BLaER1 (cell line): ENCODE data around the gene FAM221B.
A peak's percentile ranks its signal among the peaks of the same experiment; 100 is the strongest.

Source experiments
- H3K27ac ChIP-seq: shearing (Covaris generic); formaldehyde crosslinking; 2 replicates; pipeline ENCODE4 v1.8.1; 2022
- H3K27me3 ChIP-seq: shearing (Covaris generic); formaldehyde crosslinking; 2 replicates; pipeline ENCODE4 v1.8.1; 2022
- H3K36me3 ChIP-seq: shearing (Covaris generic); formaldehyde crosslinking; 2 replicates; pipeline ENCODE4 v1.8.1; 2022
- H3K4me1 ChIP-seq: shearing (Covaris generic); formaldehyde crosslinking; 2 replicates; pipeline ENCODE4 v1.8.1; 2022
- H3K4me2 ChIP-seq: shearing (Covaris generic); formaldehyde crosslinking; 2 replicates; pipeline ENCODE4 v1.8.1; 2022
- H3K4me3 ChIP-seq: shearing (Covaris generic); formaldehyde crosslinking; 2 replicates; pipeline ENCODE4 v1.8.1; 2022
- H3K9ac ChIP-seq: shearing (Covaris generic); formaldehyde crosslinking; 2 replicates; pipeline ENCODE4 v1.8.1; 2022
- H3K9me3 ChIP-seq: shearing (Covaris generic); formaldehyde crosslinking; 2 replicates; pipeline ENCODE4 v1.8.1; 2022
- H4K20me1 ChIP-seq: shearing (Covaris generic); formaldehyde crosslinking; 2 replicates; pipeline ENCODE4 v1.8.1; 2022
- Cebpa-rat ChIP-seq: shearing (Covaris generic); IDR thresholded peaks from 2 replicates; pipeline ENCODE4 v1.8.1; 2022

Gene FAM221B

DNA sequence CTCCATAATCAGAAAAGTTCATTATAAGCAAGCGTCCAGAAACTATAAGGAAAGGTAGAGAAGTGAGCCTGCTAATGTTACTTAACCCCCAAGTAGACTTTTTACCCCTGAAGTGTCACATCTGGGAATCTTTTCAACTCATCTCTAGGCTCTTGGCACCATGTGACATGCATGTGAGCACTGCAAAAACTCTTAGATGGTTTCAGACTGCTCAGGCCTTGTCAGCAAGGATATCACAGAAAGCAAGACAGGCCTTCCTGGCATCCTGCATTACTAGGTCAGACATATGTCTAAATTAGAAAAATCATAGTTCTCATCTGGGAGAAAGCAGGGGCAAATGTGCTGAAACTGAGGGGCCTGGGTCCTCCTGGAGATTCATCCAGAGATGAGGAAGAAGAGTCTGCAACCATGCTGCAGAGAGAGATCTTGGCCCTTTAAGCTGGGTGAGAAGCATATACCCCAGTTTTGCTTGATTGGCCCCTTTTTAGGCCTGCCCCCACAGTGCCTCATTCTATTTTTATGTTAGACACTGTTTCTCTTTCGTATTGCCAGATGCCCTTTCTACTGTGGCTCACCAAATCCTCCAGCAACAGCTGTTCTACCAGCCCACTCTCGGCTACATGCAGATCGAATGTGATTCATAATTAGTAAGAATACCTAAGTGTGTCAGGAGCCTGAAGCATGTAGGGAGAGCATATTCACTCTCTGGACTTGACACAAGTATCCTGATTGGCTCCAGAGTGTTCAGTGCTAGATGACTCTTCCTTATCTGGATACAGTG, 19.4 kb upstream of the FAM221B start:
- H3K27ac ChIP-seq, result peak overlapping the region; percentile 50
- H3K9me3 ChIP-seq, result no peaks in the 10 kb centered on the region
- H4K20me1 ChIP-seq, result peaks cover 13% of the 10 kb centered on the region
- TF ChIP-seq Cebpa-rat, result no peak
- H3K4me3 ChIP-seq, result no peak overlapping the region
- peak overlapping the region; percentile 71 for H3K4me2 ChIP-seq
- H3K27me3 ChIP-seq, result no peaks in the 10 kb centered on the region
- H3K9ac ChIP-seq, result no peak overlapping the region; the same call in 1 of the 2 replicates
- H3K4me1 ChIP-seq, result peaks cover 66% of the 10 kb centered on the region
- peaks cover 5% of the 10 kb centered on the region; the same call in 1 of the 2 replicates for H3K36me3 ChIP-seq

DNA sequence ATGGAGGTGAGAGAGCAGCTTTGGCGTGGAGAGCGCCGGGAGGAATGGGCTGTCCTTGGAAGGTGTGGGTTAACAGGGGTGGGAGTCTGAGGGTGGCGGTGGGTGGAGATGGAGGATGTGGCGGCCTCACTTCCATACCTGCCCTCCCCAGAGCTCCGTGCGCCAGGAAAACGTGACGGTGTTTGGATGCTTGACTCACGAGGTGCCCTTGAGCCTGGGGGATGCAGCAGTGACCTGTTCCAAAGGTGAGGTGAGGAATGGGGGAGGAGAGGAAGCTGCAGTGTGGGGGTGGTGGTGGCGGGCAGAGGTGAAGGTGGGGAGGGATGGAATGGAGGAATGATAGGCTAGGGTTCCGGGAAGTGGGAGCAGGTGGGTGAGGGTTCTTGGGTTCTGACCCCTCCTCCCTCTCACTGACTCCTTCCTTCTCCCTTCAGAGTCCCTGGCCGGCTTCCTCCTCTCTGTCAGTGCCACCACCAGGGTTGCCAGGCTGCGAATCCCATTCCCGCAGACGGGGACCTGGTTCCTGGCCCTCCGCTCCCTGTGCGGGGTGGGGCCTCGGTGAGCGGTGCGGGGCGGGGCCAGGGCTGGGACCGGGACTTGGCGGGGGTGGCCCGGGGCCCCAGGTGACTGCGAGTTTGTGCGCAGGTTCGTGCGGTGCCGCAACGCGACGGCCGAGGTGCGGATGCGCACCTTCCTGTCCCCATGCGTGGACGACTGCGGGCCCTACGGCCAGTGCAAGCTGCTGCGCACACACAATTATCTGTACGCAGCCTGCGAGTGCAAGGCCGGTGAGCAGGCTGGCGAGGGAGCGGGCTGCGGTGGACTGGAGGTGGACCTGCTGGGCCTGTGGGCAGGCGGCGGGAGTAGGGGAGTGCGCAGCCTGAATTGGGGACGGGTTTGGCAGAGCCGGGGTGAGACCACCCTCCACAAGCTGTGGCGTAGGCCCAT, 17.6 kb upstream of the FAM221B start:
- Histone ChIP-seq H3K27ac (0 out of 2 replicates have a peak overlapping the region, but pooled peaks have one; percentile 8), H4K20me1 (peaks cover 13% of the 10 kb centered on the region), H3K9ac (no peak overlapping the region), H3K36me3 (peaks cover 5% of the 10 kb centered on the region; the same call in 1 of the 2 replicates), H3K4me1 (peaks cover 77% of the 10 kb centered on the region), H3K4me2 (peak overlapping the region; percentile 71), H3K4me3 (no peak overlapping the region), H3K27me3 (no peaks in the 10 kb centered on the region), H3K9me3 (no peaks in the 10 kb centered on the region)
- no peak for TF ChIP-seq Cebpa-rat

- no peak for TF ChIP-seq Cebpa-rat
- Histone ChIP-seq H3K4me2 (peak overlapping the region; percentile 71), H3K9me3 (no peaks in the 10 kb centered on the region), H3K27me3 (no peaks in the 10 kb centered on the region), H4K20me1 (peaks cover 13% of the 10 kb centered on the region), H3K27ac (no peak overlapping the region), H3K4me1 (peaks cover 91% of the 10 kb centered on the region), H3K4me3 (no peak overlapping the region), H3K36me3 (peaks cover 5% of the 10 kb centered on the region; the same call in 1 of the 2 replicates), H3K9ac (no peak overlapping the region)
Observed at GRCh38 chr9:35844628-35845270, 16.2 kb upstream of the FAM221B start.

DNA sequence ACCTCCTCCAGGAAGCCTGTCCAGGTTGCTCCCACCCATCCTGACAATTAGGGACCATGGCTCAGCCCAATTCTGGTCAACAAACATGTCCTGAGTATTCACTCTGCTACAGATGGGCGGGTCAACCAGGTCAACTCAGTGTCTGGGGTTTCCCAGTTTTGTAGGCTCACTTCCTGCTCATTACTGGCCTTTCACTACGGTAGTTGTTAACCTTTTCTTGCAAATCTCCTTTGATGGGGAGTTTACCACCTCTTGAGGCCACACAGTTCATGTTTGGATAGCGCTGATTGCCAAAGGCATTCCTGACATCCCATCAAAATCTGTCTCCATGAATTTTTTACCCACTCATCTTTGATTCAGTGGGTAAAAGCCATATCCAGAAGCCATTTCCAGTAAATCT, 14.3 kb upstream of the FAM221B start:
- peaks cover 13% of the 10 kb centered on the region for H4K20me1 ChIP-seq
- H3K36me3 ChIP-seq, result peaks cover 5% of the 10 kb centered on the region; the same call in 1 of the 2 replicates
- peak overlapping the region; percentile 79 for H3K4me2 ChIP-seq
- no peaks in the 10 kb centered on the region for H3K27me3 ChIP-seq
- peaks cover 79% of the 10 kb centered on the region for H3K4me1 ChIP-seq
- H3K9ac ChIP-seq, result no peak overlapping the region
- no peak overlapping the region for H3K4me3 ChIP-seq
- H3K9me3 ChIP-seq, result no peaks in the 10 kb centered on the region
- no peak for TF ChIP-seq Cebpa-rat
- no peak overlapping the region for H3K27ac ChIP-seq

GRCh38 chr9:35842020-35842745, 13.7 kb upstream of the FAM221B start:
- H3K9me3 ChIP-seq, result no peaks in the 10 kb centered on the region
- peaks cover 13% of the 10 kb centered on the region for H4K20me1 ChIP-seq
- H3K4me3 ChIP-seq, result no peak overlapping the region
- no peaks in the 10 kb centered on the region for H3K27me3 ChIP-seq
- H3K27ac ChIP-seq, result no peak overlapping the region; the same call in 1 of the 2 replicates
- H3K9ac ChIP-seq, result no peak overlapping the region
- TF ChIP-seq Cebpa-rat, result no peak
- H3K4me2 ChIP-seq, result peak overlapping the region; percentile 79
- peaks cover 2% of the 10 kb centered on the region; the same call in 1 of the 2 replicates for H3K36me3 ChIP-seq
- peaks cover 73% of the 10 kb centered on the region for H3K4me1 ChIP-seq

DNA sequence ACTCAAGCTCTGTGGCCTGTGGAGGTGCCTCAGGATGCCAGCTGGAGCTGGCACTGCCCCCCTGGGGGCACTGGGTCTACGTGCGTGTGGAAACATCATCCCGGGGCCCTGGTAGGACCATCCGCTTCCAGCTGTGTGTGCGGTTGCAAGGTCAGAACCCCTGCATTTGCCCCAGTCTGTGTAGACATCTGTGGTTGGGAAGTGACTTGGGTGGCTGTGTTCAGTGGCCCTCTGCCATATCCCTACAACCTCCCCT, 13.0 kb upstream of the FAM221B start:
- peaks cover 13% of the 10 kb centered on the region for H4K20me1 ChIP-seq
- peak overlapping the region; percentile 79 for H3K4me2 ChIP-seq
- H3K9me3 ChIP-seq, result no peaks in the 10 kb centered on the region
- peaks cover 67% of the 10 kb centered on the region for H3K4me1 ChIP-seq
- no peak for TF ChIP-seq Cebpa-rat
- no peak overlapping the region for H3K4me3 ChIP-seq
- peak overlapping the region; percentile 49; the same call in 1 of the 2 replicates for H3K9ac ChIP-seq
- H3K27ac ChIP-seq, result peak overlapping the region; percentile 50; the same call in 1 of the 2 replicates
- no peaks in the 10 kb centered on the region; the same call in 1 of the 2 replicates for H3K36me3 ChIP-seq
- no peaks in the 10 kb centered on the region for H3K27me3 ChIP-seq

DNA sequence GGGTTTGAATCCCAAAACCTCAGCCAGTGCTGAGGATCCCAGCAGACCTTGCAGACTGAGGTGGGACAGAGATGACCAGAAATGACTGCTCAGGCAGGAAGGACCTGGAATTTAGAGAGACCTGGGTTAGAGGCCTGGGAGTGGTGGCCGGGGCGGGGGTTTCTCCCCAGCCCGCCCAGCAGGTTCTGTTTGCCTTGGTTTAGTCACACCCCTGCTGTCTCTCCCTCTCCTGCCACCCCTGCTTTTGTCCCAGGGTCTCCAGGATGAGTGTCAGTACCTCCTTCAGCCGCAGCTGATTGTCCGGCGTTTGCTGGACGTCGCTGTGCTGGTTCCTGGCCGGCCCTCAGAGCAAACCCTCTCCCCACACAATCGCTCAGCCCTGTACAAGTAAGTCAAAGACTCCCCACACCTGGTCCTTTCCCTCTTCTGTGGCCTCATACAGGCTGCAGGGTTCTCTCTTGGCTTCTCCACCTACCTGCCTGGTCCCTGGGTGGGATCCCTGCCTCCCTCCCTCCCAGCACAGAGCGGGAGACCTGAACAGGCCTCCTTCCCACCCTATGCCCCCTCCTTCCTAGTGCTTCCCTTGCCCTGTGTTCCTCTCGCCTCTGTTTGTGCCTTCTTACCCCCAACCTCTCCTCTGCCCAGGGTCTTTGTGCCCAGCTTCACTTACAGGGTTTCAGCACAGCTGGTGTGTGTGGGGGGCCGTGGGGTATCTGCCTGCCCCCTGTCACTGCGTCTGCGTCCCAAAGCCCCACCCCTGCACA, 12.5 kb upstream of the FAM221B start:
- Histone ChIP-seq H4K20me1 (peaks cover 13% of the 10 kb centered on the region), H3K4me1 (peaks cover 62% of the 10 kb centered on the region), H3K36me3 (peaks cover under 1% of the 10 kb centered on the region; the same call in 1 of the 2 replicates), H3K4me3 (no peak overlapping the region), H3K4me2 (peak overlapping the region; percentile 79), H3K9me3 (no peaks in the 10 kb centered on the region), H3K9ac (peak overlapping the region; percentile 49; the same call in 1 of the 2 replicates), H3K27me3 (no peaks in the 10 kb centered on the region), H3K27ac (peak overlapping the region; percentile 50)
- TF ChIP-seq Cebpa-rat, result no peak

DNA sequence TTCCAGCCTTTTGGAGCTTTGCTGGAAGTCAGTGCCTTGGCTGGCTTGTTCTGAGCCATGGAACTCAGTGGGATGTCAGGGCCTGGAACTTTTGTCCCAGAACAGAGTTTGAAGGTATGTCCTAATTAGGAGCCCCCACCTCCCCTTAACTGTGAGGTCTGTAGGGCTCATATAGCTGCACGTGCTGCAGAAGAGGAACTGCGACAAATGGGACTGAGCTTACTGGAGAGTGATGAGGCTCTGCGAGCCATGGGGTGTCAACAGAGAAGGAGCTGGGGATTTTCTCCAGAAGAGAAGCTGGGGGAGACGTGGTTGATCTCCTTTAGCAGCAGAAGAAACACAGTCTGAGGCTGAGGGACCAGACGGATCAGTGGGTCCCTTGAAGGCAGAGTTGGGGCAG, 11.4 kb upstream of the FAM221B start:
- no peak overlapping the region for H3K27ac ChIP-seq
- H3K36me3 ChIP-seq, result peaks cover 12% of the 10 kb centered on the region; the same call in 1 of the 2 replicates
- H4K20me1 ChIP-seq, result peaks cover 7% of the 10 kb centered on the region; the same call in 1 of the 2 replicates
- peaks cover 52% of the 10 kb centered on the region for H3K4me1 ChIP-seq
- H3K9ac ChIP-seq, result no peak overlapping the region
- H3K4me2 ChIP-seq, result peak overlapping the region; percentile 79; the same call in 1 of the 2 replicates
- no peaks in the 10 kb centered on the region for H3K27me3 ChIP-seq
- H3K9me3 ChIP-seq, result no peaks in the 10 kb centered on the region
- no peak overlapping the region for H3K4me3 ChIP-seq
- no peak for TF ChIP-seq Cebpa-rat
